GM12878 (cell line): ENCODE measurements around the gene LARP4B.

Source experiments
- ATF7 ChIP-seq: fragments of 450-650 bp; IDR thresholded peaks from 2 replicates; pipeline ENCODE4 v1.6.1; 2016; ENCODE audit warnings: low read depth, mild to moderate bottlenecking
- BCL11A ChIP-seq: IDR thresholded peaks from 2 replicates; pipeline ENCODE4 v1.6.1; 2011; ENCODE audit warnings: low read depth, low read length
- CREB1 ChIP-seq: IDR thresholded peaks from 2 replicates; pipeline ENCODE4 v1.6.1; 2012; ENCODE audit warnings: low read depth, mild to moderate bottlenecking, inconsistent platforms
- CTCF ChIP-seq, 3 experiments: IDR thresholded peaks in 2 of 3; conservative IDR thresholded peaks in 1 of 3; 2 replicates each; pipeline ENCODE4 v1.5.1; 2011; ENCODE audit warnings: low read depth in 3 of 3, low read length in 3 of 3, mild to moderate bottlenecking in 3 of 3, control low read depth in 2 of 3, moderate library complexity in 2 of 3, inconsistent platforms in 1 of 3, mixed read lengths in 1 of 3; ENCODE audit not compliant: control insufficient read depth in 2 of 3, insufficient read depth in 1 of 3; ENCODE audit errors: extremely low read depth in 1 of 3
- NRF1 ChIP-seq: conservative IDR thresholded peaks from 2 replicates; pipeline ENCODE4 v1.6.1; 2011; ENCODE audit warnings: mild to moderate bottlenecking, low read depth, low read length, improper control_type of control experiment
- YY1 ChIP-seq: IDR thresholded peaks from 2 replicates; pipeline ENCODE4 v1.6.1; 2011; ENCODE audit warnings: low read depth, mild to moderate bottlenecking, low read length
- ZBTB11 ChIP-seq: fragments of 450-650 bp; formaldehyde crosslinking; IDR thresholded peaks from 2 replicates; pipeline ENCODE4 v1.5.0; 2022; ENCODE audit warnings: mild to moderate bottlenecking, missing genetic modification characterization

- no peak for TF ChIP-seq BCL11A
- TF ChIP-seq NRF1, result no peak
- TF ChIP-seq CREB1, result no peak
- no peak for TF ChIP-seq CTCF (IDR thresholded peaks at IDR 0.05 in 2 of 3, conservative IDR thresholded peaks at IDR 0.05 in 1 of 3; ENCODE audit: control insufficient read depth in 2 of 3, extremely low read depth in 1 of 3, insufficient read depth in 1 of 3, low read depth in 3 of 3, low read length in 3 of 3)
- no peak for TF ChIP-seq ATF7
- TF ChIP-seq ZBTB11 (CRISPR knock-in tag), result no peak
- no peak for TF ChIP-seq YY1
Measured at GRCh38 chr10:948347-948746, 16.8 kb upstream of the LARP4B start.
